ENCODE results near the gene ZNF280D.
"Not testable (repeated sequence)": the region's sequence is repeated elsewhere in the genome, so short reads cannot be mapped to it uniquely, and the experiment has no call there.

The ZNF280D gene

DNA sequence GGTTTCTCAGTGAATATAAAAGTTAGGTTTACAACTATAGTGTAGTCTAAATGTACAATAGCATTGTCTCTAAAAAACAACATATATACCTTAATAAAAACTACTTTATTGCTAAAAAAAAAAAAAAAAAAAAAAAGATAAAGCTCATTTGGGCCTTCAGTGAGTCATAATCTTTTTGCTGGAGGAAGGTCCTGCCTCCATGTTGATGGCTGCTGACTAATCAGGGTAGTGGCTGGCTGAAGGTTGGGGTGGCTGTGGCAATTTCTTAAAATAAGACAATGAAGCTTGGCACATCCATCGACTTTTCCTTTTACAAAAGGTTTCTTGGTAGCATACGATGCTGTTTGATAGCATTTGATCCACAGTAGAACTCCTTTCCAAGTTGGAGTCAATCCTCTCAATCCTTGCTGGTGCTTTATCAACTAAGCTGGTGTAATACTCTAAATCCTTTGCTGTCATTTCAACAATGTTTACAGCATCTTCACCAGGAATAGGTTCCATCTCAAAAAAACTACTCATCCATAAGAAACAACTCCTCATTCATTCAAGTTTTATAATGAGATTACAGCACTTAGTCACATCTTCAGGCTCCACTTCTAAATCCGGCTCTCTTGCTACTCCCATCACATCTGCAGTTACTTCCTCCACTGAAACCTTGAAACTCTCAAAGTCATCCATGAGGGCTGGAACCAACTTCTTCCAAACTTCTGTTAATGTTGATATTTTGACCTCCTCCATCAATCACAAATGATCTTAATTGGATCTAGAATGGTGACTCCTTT, 13.3 kb downstream of the ZNF280D start:
- TF ChIP-seq POLR2AphosphoS5 (IDR thresholded peaks at IDR 0.05; ENCODE audit: low read depth, low read length) (no peak), TAF1 (IDR thresholded peaks at IDR 0.05; ENCODE audit: low read depth, low read length) (no peak), SPI1 (IDR thresholded peaks at IDR 0.05; ENCODE audit: low read depth, low read length) (no peak), POU2F2 (IDR thresholded peaks at IDR 0.05; ENCODE audit: low read depth, low read length) (no peak), POLR2A (IDR thresholded peaks at IDR 0.05; ENCODE audit: low read depth, low read length) (no peak), PAX5 (IDR thresholded peaks at IDR 0.05; ENCODE audit: insufficient read depth, low read length, severe bottlenecking) (no peak)
- DNase-seq (ENCODE audit: insufficient read length, low spot score): no peak
- peak; percentile 9 for FAIRE-seq

DNA sequence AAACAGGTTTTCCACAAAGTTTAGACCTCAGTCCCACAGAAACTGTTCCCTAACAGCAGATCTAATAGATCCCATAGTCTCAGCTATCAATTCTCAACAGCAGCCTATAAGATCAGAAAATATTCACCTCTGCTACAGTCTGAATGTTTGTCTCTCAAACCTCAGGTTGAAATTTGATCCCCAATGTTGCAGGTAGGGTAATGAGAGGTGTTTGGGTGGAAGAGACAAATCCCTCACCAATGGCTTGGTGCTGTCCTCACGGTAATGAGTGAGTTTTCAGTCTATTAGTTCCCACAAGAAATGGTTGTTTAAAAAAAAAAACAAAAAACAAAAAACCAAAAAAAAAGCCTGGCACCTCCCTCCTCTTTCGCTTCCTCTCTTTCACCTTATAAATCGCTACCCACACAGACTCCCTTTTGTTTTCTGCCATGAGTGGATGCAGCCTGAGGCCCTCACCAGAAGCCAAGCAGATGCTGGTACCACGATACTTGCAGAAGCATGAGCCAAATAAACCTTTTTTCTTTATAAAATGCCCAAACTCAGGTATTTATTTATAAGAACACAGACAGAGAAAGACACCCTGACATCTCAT, 14.2 kb downstream of the ZNF280D start:
- DNase-seq (ENCODE audit: insufficient read length, low spot score) (no peak), FAIRE-seq (no peak)
- TF ChIP-seq SPI1 (IDR thresholded peaks at IDR 0.05; ENCODE audit: low read depth, low read length) (peak; percentile 90), POLR2A (IDR thresholded peaks at IDR 0.05; ENCODE audit: low read depth, low read length) (no peak), PAX5 (IDR thresholded peaks at IDR 0.05; ENCODE audit: insufficient read depth, low read length, severe bottlenecking) (no peak), TAF1 (IDR thresholded peaks at IDR 0.05; ENCODE audit: low read depth, low read length) (no peak), POU2F2 (IDR thresholded peaks at IDR 0.05; ENCODE audit: low read depth, low read length) (no peak)

DNA sequence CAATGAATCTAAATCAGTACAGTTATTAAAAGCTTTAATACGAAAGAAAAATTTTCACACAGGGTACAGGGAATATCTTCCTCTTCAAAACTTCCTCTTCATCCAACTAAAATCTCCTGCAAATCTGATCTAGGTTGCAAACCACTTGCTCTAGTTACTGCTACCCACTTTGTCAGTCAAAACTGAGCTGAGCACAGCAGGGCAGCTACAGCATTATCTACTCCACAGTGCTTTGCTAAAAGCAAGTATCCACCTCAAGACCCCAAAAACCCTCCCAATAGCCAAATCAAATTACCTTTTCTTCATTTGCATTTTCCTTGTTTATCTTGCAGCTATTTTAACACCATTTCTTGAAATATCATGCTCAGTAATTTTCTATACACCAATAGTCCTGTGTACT, 14.7 kb downstream of the ZNF280D start:
- no peak for TF ChIP-seq TAF1 (IDR thresholded peaks at IDR 0.05; ENCODE audit: low read depth, low read length)
- no peak for TF ChIP-seq SPI1 (IDR thresholded peaks at IDR 0.05; ENCODE audit: low read depth, low read length)
- TF ChIP-seq POU2F2 (IDR thresholded peaks at IDR 0.05; ENCODE audit: low read depth, low read length): no peak
- TF ChIP-seq POLR2AphosphoS5 (IDR thresholded peaks at IDR 0.05; ENCODE audit: low read depth, low read length): no peak
- no peak for TF ChIP-seq POLR2A (IDR thresholded peaks at IDR 0.05; ENCODE audit: low read depth, low read length)
- TF ChIP-seq PAX5 (IDR thresholded peaks at IDR 0.05; ENCODE audit: insufficient read depth, low read length, severe bottlenecking): no peak
- DNase-seq (ENCODE audit: insufficient read length, low spot score): no peak
- no peak for FAIRE-seq

DNA sequence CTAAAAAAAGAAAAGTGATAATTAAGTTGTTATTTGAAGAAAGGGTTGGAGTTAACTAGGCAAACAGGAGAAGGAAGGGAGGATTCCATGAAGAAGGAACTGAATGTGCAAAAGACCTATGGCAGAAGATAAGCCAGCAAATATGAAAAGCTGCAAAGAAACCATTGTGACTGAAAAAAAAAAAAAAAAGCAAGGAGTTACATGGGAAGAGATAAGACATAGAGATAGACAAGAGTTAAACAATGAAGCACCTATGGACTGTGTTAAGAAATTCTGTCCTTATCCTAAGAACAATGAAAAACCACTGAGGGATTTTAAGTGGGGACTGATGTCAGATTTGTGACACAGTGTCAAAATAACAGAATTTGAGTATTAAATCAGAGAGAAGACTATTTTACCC, 17.0 kb downstream of the ZNF280D start:
- DNase-seq (ENCODE audit: insufficient read length, low spot score) (no peak), FAIRE-seq (no peak)
- TF ChIP-seq POU2F2 (IDR thresholded peaks at IDR 0.05; ENCODE audit: low read depth, low read length) (no peak), PAX5 (IDR thresholded peaks at IDR 0.05; ENCODE audit: insufficient read depth, low read length, severe bottlenecking) (no peak), SPI1 (IDR thresholded peaks at IDR 0.05; ENCODE audit: low read depth, low read length) (no peak), POLR2A (IDR thresholded peaks at IDR 0.05; ENCODE audit: low read depth, low read length) (no peak), POLR2AphosphoS5 (IDR thresholded peaks at IDR 0.05; ENCODE audit: low read depth, low read length) (no peak), TAF1 (IDR thresholded peaks at IDR 0.05; ENCODE audit: low read depth, low read length) (no peak)

DNA sequence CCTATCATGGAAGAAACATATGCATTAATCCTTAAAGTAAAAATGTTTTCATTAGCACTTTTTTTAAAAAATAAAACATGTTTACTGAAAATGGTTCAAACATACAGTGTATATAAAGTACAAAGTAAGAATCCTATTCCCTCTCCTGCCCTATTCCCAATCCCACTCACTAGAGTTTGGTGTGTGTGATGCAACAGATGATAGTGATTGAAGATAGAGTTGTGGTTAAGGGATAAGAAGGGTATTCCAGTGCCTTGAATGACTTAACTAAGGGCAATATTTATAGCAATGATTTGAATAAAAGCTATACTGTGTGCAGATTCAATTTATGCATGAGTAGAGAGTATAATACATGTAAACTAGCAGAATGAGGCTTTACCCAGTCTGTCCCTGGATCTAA, 18.1 kb downstream of the ZNF280D start:
- no peak for FAIRE-seq
- TF ChIP-seq POLR2AphosphoS5 (IDR thresholded peaks at IDR 0.05; ENCODE audit: low read depth, low read length) (no peak), SPI1 (IDR thresholded peaks at IDR 0.05; ENCODE audit: low read depth, low read length) (no peak), POU2F2 (IDR thresholded peaks at IDR 0.05; ENCODE audit: low read depth, low read length) (no peak), POLR2A (IDR thresholded peaks at IDR 0.05; ENCODE audit: low read depth, low read length) (no peak), TAF1 (IDR thresholded peaks at IDR 0.05; ENCODE audit: low read depth, low read length) (no peak), PAX5 (IDR thresholded peaks at IDR 0.05; ENCODE audit: insufficient read depth, low read length, severe bottlenecking) (no peak)

DNA sequence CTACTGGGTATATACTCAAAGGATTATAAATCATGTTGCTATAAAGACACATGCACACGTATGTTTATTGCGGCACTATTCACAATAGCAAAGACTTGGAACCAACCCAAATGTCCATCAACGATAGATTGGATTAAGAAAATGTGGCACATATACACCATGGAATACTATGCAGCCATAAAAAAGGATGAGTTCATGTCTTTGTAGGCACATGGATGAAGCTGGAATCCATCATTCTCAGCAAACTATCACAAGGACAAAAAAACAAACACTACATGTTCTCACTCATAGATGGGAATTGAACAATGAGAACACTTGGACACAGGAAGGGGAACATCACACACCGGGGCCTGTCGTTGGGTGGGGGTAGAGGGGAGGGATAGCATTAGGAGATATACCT, 23.8 kb downstream of the ZNF280D start:
- not testable (repeated sequence) for FAIRE-seq; DNase-seq (ENCODE audit: insufficient read length, low spot score)

More for the DNA sequence above, 18.1 kb downstream of the ZNF280D start:
- no peak for DNase-seq (ENCODE audit: insufficient read length, low spot score)

DNA sequence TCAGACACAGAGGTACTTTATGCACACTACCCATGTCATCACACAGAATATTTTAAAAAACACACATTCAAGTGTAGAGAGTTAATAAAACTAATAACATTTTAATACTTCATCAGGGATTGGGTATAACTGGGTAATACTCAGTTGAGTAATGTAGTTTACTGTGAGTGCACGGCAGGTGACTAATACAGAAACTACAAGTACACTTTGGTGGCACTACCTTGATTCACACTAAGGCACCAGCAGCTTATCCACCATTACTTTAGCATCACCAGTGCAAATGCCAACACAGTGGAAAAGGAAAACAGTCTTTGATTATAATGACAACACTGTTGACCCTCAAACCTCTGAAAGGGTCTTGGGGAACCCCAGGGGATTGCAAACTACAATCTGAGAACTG, 33.6 kb downstream of the ZNF280D start:
- no peak for TF ChIP-seq POU2F2 (IDR thresholded peaks at IDR 0.05; ENCODE audit: low read depth, low read length)
- no peak for TF ChIP-seq PAX5 (IDR thresholded peaks at IDR 0.05; ENCODE audit: insufficient read depth, low read length, severe bottlenecking)
- DNase-seq (ENCODE audit: insufficient read length, low spot score): no peak
- peak; percentile 54 for FAIRE-seq

DNA sequence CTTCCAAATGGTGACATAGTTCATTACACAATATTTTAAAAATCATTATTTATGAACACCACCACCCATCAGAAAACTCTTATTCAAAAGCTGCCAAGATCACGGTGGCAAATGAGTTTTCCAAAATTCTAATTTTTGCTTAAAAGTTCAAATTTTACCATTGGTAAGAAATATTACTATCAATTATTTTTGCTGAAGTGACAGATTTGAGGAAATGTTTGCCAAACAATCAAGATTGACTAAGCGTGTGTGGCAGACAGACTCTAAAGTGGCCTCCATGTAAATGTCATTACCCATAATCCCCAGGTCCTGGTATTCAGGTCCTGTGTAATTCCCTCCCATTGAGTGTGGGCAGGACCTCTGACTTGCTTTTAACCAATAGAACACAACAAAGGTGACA, 35.0 kb downstream of the ZNF280D start:
- TF ChIP-seq SPI1 (IDR thresholded peaks at IDR 0.05; ENCODE audit: low read depth, low read length) (no peak), POU2F2 (IDR thresholded peaks at IDR 0.05; ENCODE audit: low read depth, low read length) (no peak), TAF1 (IDR thresholded peaks at IDR 0.05; ENCODE audit: low read depth, low read length) (no peak), PAX5 (IDR thresholded peaks at IDR 0.05; ENCODE audit: insufficient read depth, low read length, severe bottlenecking) (no peak), POLR2AphosphoS5 (IDR thresholded peaks at IDR 0.05; ENCODE audit: low read depth, low read length) (no peak), POLR2A (IDR thresholded peaks at IDR 0.05; ENCODE audit: low read depth, low read length) (no peak)
- FAIRE-seq: no peak
- DNase-seq (ENCODE audit: insufficient read length, low spot score): no peak

DNA sequence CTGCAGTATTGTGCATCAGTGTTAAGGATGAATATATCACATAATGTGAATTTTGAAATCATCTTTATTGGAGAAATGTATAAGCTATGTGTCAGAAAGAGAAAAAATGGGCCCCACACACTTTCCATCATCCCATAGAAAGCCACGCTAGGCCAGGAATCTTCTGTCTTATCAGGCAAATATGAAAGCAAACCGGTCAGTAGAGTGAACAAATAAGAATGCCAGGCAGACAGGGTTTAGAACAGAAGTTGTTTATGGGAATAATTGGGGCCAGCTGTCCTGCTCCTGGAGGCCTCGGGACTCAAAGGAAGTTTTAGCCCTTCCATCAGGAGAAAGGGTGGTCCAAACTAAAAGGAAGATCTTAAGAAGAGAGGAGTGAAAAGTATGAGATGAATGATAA, 39.5 kb downstream of the ZNF280D start:
- DNase-seq (ENCODE audit: insufficient read length, low spot score) (no peak), FAIRE-seq (no peak)
- no peak for TF ChIP-seq SPI1 (IDR thresholded peaks at IDR 0.05; ENCODE audit: low read depth, low read length)
- no peak for TF ChIP-seq PAX5 (IDR thresholded peaks at IDR 0.05; ENCODE audit: insufficient read depth, low read length, severe bottlenecking)
- TF ChIP-seq POLR2A (IDR thresholded peaks at IDR 0.05; ENCODE audit: low read depth, low read length): no peak
- TF ChIP-seq POU2F2 (IDR thresholded peaks at IDR 0.05; ENCODE audit: low read depth, low read length): no peak
- TF ChIP-seq POLR2AphosphoS5 (IDR thresholded peaks at IDR 0.05; ENCODE audit: low read depth, low read length): no peak
- no peak for TF ChIP-seq TAF1 (IDR thresholded peaks at IDR 0.05; ENCODE audit: low read depth, low read length)

DNA sequence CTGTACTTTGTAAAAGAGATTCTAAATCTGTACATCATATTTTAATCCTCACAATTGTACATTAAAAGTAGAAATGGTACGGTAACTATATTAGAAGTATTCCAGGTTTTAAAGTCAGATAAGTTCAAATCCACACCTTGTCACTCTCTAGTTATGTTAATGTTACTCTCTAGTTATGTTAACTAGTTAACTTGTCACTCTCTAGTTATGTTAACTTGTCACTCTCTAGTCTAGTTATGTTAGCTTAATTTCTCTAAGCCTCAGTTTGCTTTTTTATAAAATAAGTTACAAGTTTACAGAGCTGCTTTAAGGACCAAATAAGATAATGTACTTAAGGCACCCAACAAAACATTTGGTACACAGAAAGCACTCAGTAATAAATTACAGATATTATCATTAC, 42.6 kb downstream of the ZNF280D start:
- TF ChIP-seq POLR2AphosphoS5 (IDR thresholded peaks at IDR 0.05; ENCODE audit: low read depth, low read length): no peak
- no peak for TF ChIP-seq SPI1 (IDR thresholded peaks at IDR 0.05; ENCODE audit: low read depth, low read length)
- TF ChIP-seq POLR2A (IDR thresholded peaks at IDR 0.05; ENCODE audit: low read depth, low read length): no peak
- no peak for TF ChIP-seq TAF1 (IDR thresholded peaks at IDR 0.05; ENCODE audit: low read depth, low read length)
- no peak for TF ChIP-seq POU2F2 (IDR thresholded peaks at IDR 0.05; ENCODE audit: low read depth, low read length)
- no peak for TF ChIP-seq PAX5 (IDR thresholded peaks at IDR 0.05; ENCODE audit: insufficient read depth, low read length, severe bottlenecking)
- no peak for FAIRE-seq
- no peak for DNase-seq (ENCODE audit: insufficient read length, low spot score)
